Keratinocyte (primary cell): ENCODE measurements around the gene ZDHHC22. TPM values are rescaled to one million over a fixed set of nuclear protein-coding genes. Genes with fewer than 3 reads are reported as not detected.

Source experiments
- DNase-seq: peaks from one replicate; pipeline ENCODE4 v3.0.0-alpha.2; 2011; ENCODE audit warnings: low read depth, missing footprints, low spot score
- FAIRE-seq: peaks from 2 replicates; lab custom pipeline; 2011; peaks lifted over from hg19 to GRCh38; lab: Jason Lieb, UNC
- H2AFZ ChIP-seq: 2 replicates; pipeline ENCODE4 v1.6.0; 2012; ENCODE audit warnings: low read length, control low read depth, inconsistent platforms; ENCODE audit not compliant: control insufficient read depth
- H3K27ac ChIP-seq: 2 replicates; pipeline ENCODE4 v1.5.1; 2011; ENCODE audit warnings: low read length; ENCODE audit not compliant: control insufficient read depth, insufficient read depth
- H3K27me3 ChIP-seq: 3 replicates; pipeline ENCODE4 v1.6.0; 2011; ENCODE audit warnings: low read length; ENCODE audit not compliant: control insufficient read depth, insufficient read depth; ENCODE audit errors: extremely low read depth
- H3K36me3 ChIP-seq, 2 experiments: 2 replicates in 1 of 2; 3 replicates in 1 of 2; pipeline ENCODE4 v1.5.1; 2011; ENCODE audit warnings: low read length in 2 of 2, mild to moderate bottlenecking in 1 of 2; ENCODE audit not compliant: control insufficient read depth in 2 of 2, insufficient read depth in 2 of 2; ENCODE audit errors: extremely low read depth in 1 of 2
- H3K4me1 ChIP-seq: 3 replicates; pipeline ENCODE4 v1.5.1; 2011; ENCODE audit warnings: low read length; ENCODE audit not compliant: control insufficient read depth, insufficient read depth; ENCODE audit errors: extremely low read depth
- H3K4me2 ChIP-seq: 3 replicates; pipeline ENCODE4 v1.6.0; 2011; ENCODE audit warnings: low read depth, low read length; ENCODE audit not compliant: control insufficient read depth, insufficient read depth; ENCODE audit errors: extremely low read depth
- H3K4me3 ChIP-seq, 3 experiments: fragments of 200-600 bp in 1 of 3; sonication (generic) in 1 of 3; 2 replicates in 2 of 3; 3 replicates in 1 of 3; pipeline ENCODE4 v1.5.1; 2011 to 2016; ENCODE audit warnings: low read length in 3 of 3, mild to moderate bottlenecking in 3 of 3, control low read depth in 2 of 3, inconsistent platforms in 1 of 3, low read depth in 1 of 3, mixed read lengths in 1 of 3, mixed run types in 1 of 3, moderate library complexity in 1 of 3; ENCODE audit not compliant: control insufficient read depth in 2 of 3, insufficient read depth in 2 of 3; ENCODE audit errors: extremely low read depth in 1 of 3
- H3K79me2 ChIP-seq: 2 replicates; pipeline ENCODE4 v1.6.0; 2012; ENCODE audit warnings: low read length; ENCODE audit not compliant: control insufficient read depth, insufficient read depth
- H3K9ac ChIP-seq: 3 replicates; pipeline ENCODE4 v1.6.0; 2011; ENCODE audit warnings: low read length; ENCODE audit not compliant: control insufficient read depth, insufficient read depth; ENCODE audit errors: extremely low read depth
- H3K9me1 ChIP-seq: 3 replicates; pipeline ENCODE4 v1.6.0; 2011; ENCODE audit warnings: low read length; ENCODE audit not compliant: control insufficient read depth, insufficient read depth; ENCODE audit errors: extremely low read depth
- H3K9me3 ChIP-seq: 2 replicates; pipeline ENCODE4 v1.5.1; 2012; ENCODE audit warnings: low read depth, low read length; ENCODE audit not compliant: control insufficient read depth
- H4K20me1 ChIP-seq: 3 replicates; pipeline ENCODE4 v1.6.0; 2011; ENCODE audit warnings: low read length; ENCODE audit not compliant: control insufficient read depth, insufficient read depth; ENCODE audit errors: extremely low read depth
- EZH2 ChIP-seq: IDR thresholded peaks from one replicate; pipeline ENCODE4 v1.6.1; 2012; ENCODE audit warnings: inconsistent platforms, mild to moderate bottlenecking, low read length, moderate library complexity
- dilution Hi-C: fragments of 300-500 bp; cut with MboI; formaldehyde crosslinking; loops from one replicate; pipeline ENCODE4 v1.7.0; 2020; ENCODE audit warnings: low sequenced_read_pairs; ENCODE audit not compliant: extremely low pct_ligation_motif_present
- polyA plus RNA-seq, 5 experiments: library from polyadenylated mRNA; depleted of rRNA in 3 of 5; stranded (reverse) in 3 of 5; stranded (forward) in 1 of 5; unstranded in 1 of 5; fragments of >200 nt; gene quantifications; 1 replicate in 1 of 5; 2 replicates in 3 of 5; 3 replicates in 1 of 5; pipeline versions ENCODE4 v1.2.1 to v1.2.3, GENCODE V29; 2011 to 2012; ENCODE audit warnings: missing spikeins in 2 of 5, low read depth in 1 of 5, low replicate concordance in 1 of 5
- TF ChIP-seq, protein P1 (sequence below), 3 experiments: IDR thresholded peaks in 1 of 3; conservative IDR thresholded peaks in 1 of 3; optimal IDR thresholded peaks in 1 of 3; 2 replicates in 2 of 3; 3 replicates in 1 of 3; pipeline versions ENCODE3 to v1.5.1; 2011; ENCODE audit warnings: low read length in 3 of 3, mild to moderate bottlenecking in 3 of 3, moderate library complexity in 2 of 3, control low read depth in 1 of 3, inconsistent platforms in 1 of 3; ENCODE audit not compliant: insufficient read depth in 2 of 3; ENCODE audit errors: extremely low read depth in 1 of 3

Gene ZDHHC22
- polyA plus RNA-seq, 1 donor (not counting 4 experiments of a cell fraction or from before 2014, with no cell fraction given): not detected

GRCh38 chr14:77178656-77179055, 37.1 kb upstream of the ZDHHC22 start:
- Histone ChIP-seq H3K4me1 (no peaks in the 10 kb centered on the region), H3K27ac (no peak overlapping the region), H2AFZ (no peak overlapping the region), H3K36me3 (no peaks in the 10 kb centered on the region), H3K4me2 (no peak overlapping the region), H3K9ac (no peak overlapping the region), H3K27me3 (no peaks in the 10 kb centered on the region), H4K20me1 (no peaks in the 10 kb centered on the region), H3K9me3 (no peaks in the 10 kb centered on the region), H3K79me2 (no peaks in the 10 kb centered on the region), H3K9me1 (no peaks in the 10 kb centered on the region), H3K4me3 (no peak overlapping the region)
- dilution Hi-C loops: no loop called here
- DNase-seq: no peak
- TF ChIP-seq EZH2: no peak
- TF ChIP-seq, protein P1, sequence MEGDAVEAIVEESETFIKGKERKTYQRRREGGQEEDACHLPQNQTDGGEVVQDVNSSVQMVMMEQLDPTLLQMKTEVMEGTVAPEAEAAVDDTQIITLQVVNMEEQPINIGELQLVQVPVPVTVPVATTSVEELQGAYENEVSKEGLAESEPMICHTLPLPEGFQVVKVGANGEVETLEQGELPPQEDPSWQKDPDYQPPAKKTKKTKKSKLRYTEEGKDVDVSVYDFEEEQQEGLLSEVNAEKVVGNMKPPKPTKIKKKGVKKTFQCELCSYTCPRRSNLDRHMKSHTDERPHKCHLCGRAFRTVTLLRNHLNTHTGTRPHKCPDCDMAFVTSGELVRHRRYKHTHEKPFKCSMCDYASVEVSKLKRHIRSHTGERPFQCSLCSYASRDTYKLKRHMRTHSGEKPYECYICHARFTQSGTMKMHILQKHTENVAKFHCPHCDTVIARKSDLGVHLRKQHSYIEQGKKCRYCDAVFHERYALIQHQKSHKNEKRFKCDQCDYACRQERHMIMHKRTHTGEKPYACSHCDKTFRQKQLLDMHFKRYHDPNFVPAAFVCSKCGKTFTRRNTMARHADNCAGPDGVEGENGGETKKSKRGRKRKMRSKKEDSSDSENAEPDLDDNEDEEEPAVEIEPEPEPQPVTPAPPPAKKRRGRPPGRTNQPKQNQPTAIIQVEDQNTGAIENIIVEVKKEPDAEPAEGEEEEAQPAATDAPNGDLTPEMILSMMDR (optimal IDR thresholded peaks at IDR 0.05 in 1 of 3, IDR thresholded peaks at IDR 0.05 in 1 of 3, conservative IDR thresholded peaks at IDR 0.05 in 1 of 3; ENCODE audit: extremely low read depth in 1 of 3, insufficient read depth in 2 of 3, low read length in 3 of 3): no peak
- FAIRE-seq: no peak

- no peak for FAIRE-seq
- no peak for DNase-seq
- H3K27ac ChIP-seq: no peak overlapping the region
- H2AFZ ChIP-seq: no peak overlapping the region
- no peaks in the 10 kb centered on the region for H3K9me3 ChIP-seq
- dilution Hi-C loops: no loop called here
- H3K4me3 ChIP-seq: no peak overlapping the region
- H3K9me1 ChIP-seq: no peaks in the 10 kb centered on the region
- H3K36me3 ChIP-seq: no peaks in the 10 kb centered on the region
- H3K9ac ChIP-seq: no peak overlapping the region
- no peaks in the 10 kb centered on the region for H3K79me2 ChIP-seq
- no peaks in the 10 kb centered on the region for H3K27me3 ChIP-seq
- H3K4me2 ChIP-seq: no peak overlapping the region
- TF ChIP-seq, protein P1 (optimal IDR thresholded peaks at IDR 0.05 in 1 of 3, IDR thresholded peaks at IDR 0.05 in 1 of 3, conservative IDR thresholded peaks at IDR 0.05 in 1 of 3; ENCODE audit: extremely low read depth in 1 of 3, insufficient read depth in 2 of 3, low read length in 3 of 3): no peak
- TF ChIP-seq EZH2: no peak
- no peaks in the 10 kb centered on the region for H4K20me1 ChIP-seq
- no peaks in the 10 kb centered on the region for H3K4me1 ChIP-seq
Measured at GRCh38 chr14:77177702-77178101, 36.1 kb upstream of the ZDHHC22 start.
